Breast epithelium (tissue), 4 donors: ENCODE results near the gene TSSK3. TPM values are rescaled to one million over a fixed set of nuclear protein-coding genes. Genes with fewer than 3 reads are reported as not detected.

Source experiments
- DNase-seq, 2 donors: peaks; one replicate each; pipeline ENCODE4 v3.0.0-alpha.2; 2019; ENCODE audit warnings: low spot score in 2 of 2
- H3K27ac ChIP-seq, 2 donors: fragments of 200-600 bp; sonication (generic) in 1 of 2; one replicate each; pipeline ENCODE4 v1.5.1; 2016 to 2019; ENCODE audit warnings: mild to moderate bottlenecking in 1 of 2
- H3K27me3 ChIP-seq, 2 donors: fragments of 200-600 bp; sonication (generic) in 1 of 2; one replicate each; pipeline versions ENCODE4 v1.5.1 to v1.6.0; 2017 to 2019; ENCODE audit warnings: control low read depth in 1 of 2, mild to moderate bottlenecking in 1 of 2
- H3K36me3 ChIP-seq: fragments of 200-600 bp; one replicate; pipeline ENCODE4 v1.5.1; 2019
- H3K4me1 ChIP-seq, 2 donors: fragments of 200-600 bp; sonication (generic); one replicate each; pipeline ENCODE4 v1.5.1; 2016 to 2019; ENCODE audit warnings: control low read depth in 1 of 2
- H3K4me3 ChIP-seq, 3 donors: fragments of 200-600 bp; sonication (generic); 1 replicate in 2 of 3; 2 replicates in 1 of 3; pipeline ENCODE4 v1.5.1; 2016 to 2019; ENCODE audit warnings: mild to moderate bottlenecking in 3 of 3, moderate library complexity in 2 of 3
- H3K9me3 ChIP-seq, 2 donors: fragments of 200-600 bp; sonication (generic) in 1 of 2; one replicate each; pipeline ENCODE4 v1.5.1; 2016 to 2019; ENCODE audit warnings: control low read depth in 1 of 2
- CTCF ChIP-seq, 3 donors: fragments of 450-650 bp; IDR thresholded peaks; one replicate each; pipeline ENCODE4 v1.5.1; 2016 to 2017; ENCODE audit warnings: antibody characterized with exemption in 3 of 3, mild to moderate bottlenecking in 3 of 3, moderate library complexity in 3 of 3
- POLR2A ChIP-seq: fragments of 450-650 bp; IDR thresholded peaks from one replicate; pipeline ENCODE4 v1.6.1; 2016; ENCODE audit warnings: antibody characterized with exemption, mild to moderate bottlenecking, moderate library complexity
- POLR2AphosphoS5 ChIP-seq, 3 donors: sonication (generic); formaldehyde crosslinking; IDR thresholded peaks; one replicate each; pipeline ENCODE4 v1.6.1; 2017; ENCODE audit warnings: antibody characterized with exemption in 3 of 3
- intact Hi-C: fragments of 100-400 bp; cut with DNase I; formaldehyde crosslinking; loops from one replicate; pipeline ENCODE4 v1.15.1; 2023; ENCODE audit warnings: low total_unique reads
- total RNA-seq, 3 donors: library from RNA; depleted of rRNA; stranded (reverse); fragments of >200 nt; gene quantifications; one replicate each; pipeline ENCODE4 v1.1.0, GENCODE V29; 2016

Gene TSSK3
- total RNA-seq, 3 donors from 2014 or later: 1.4 to 3.9 (median 3.4) TPM

GRCh38 chr1:32413507-32414185 lies 51.3 kb downstream of the TSSK3 start:
- H3K27me3 ChIP-seq: no peaks in the 10 kb centered on the region
- no peaks in the 10 kb centered on the region for H3K36me3 ChIP-seq
- H3K4me3 ChIP-seq: no peak overlapping the region
- intact Hi-C loops: no loop called here
- no peak for DNase-seq
- no peaks in the 10 kb centered on the region for H3K4me1 ChIP-seq
- H3K27ac ChIP-seq: no peak overlapping the region
- TF ChIP-seq POLR2A (no peak), CTCF (IDR thresholded peaks at IDR 0.05) (peak; percentile 62 to 76 (median 68)), POLR2AphosphoS5 (IDR thresholded peaks at IDR 0.05) (no peak)
- peaks cover 5 to 20% of the 10 kb centered on the region in 2 donors for H3K9me3 ChIP-seq

Other genes starting within 250 kb of the TSSK3 start
- 10 to 100 TPM; 38.7 to 51.8 (median 45.8) TPM for gene TXLNA, start 182.9 kb upstream of the TSSK3 start, total RNA-seq
- gene CCDC28B, start 161.9 kb upstream of the TSSK3 start, total RNA-seq: 1 to 10 TPM; 1.4 to 5.2 (median 4.1) TPM
- gene IQCC, start 156.9 kb upstream of the TSSK3 start, total RNA-seq: 1 to 10 TPM; 1.8 to 3.5 (median 2.3) TPM
- under 1 TPM in 1 of 3 donors, not detected in 2; 0.33 TPM for gene DCDC2B, start 153.4 kb upstream of the TSSK3 start, total RNA-seq
- 10 to 100 TPM in 2 of 3 donors, 1 to 10 TPM in 1; 5.8 to 20.6 (median 13.4) TPM for gene TMEM234, start 140.2 kb upstream of the TSSK3 start, total RNA-seq
- 100 to 1,000 TPM; 177 to 222 (median 190) TPM for gene EIF3I, start 140.1 kb upstream of the TSSK3 start, total RNA-seq
- 1 to 10 TPM in 2 of 3 donors, under 1 TPM in 1; 0.64 to 6.9 (median 1.2) TPM for gene FAM167B, start 115.3 kb upstream of the TSSK3 start, total RNA-seq
- 1 to 10 TPM; 2.4 to 4.1 (median 2.9) TPM for gene LCK, start 111.3 kb upstream of the TSSK3 start, total RNA-seq
- 10 to 100 TPM; 31.8 to 87.5 (median 87.4) TPM for gene HDAC1, start 70.5 kb upstream of the TSSK3 start, total RNA-seq
- gene MARCKSL1, start 26.3 kb upstream of the TSSK3 start, total RNA-seq: 10 to 100 TPM; 33.4 to 82.8 (median 47.9) TPM
- gene FAM229A, start 54 bp upstream of the TSSK3 start, total RNA-seq: 10 to 100 TPM in 2 of 3 donors, 1 to 10 TPM in 1; 8.8 to 15.8 (median 10.2) TPM
- gene BSDC1, start 31.9 kb downstream of the TSSK3 start, total RNA-seq: 100 to 1,000 TPM in 1 of 3 donors, 10 to 100 TPM in 2; 86.9 to 123 (median 95.1) TPM
- gene ZBTB8B, start 102.5 kb downstream of the TSSK3 start, total RNA-seq: under 1 TPM; under 0.01 to 0.15 (median under 0.01) TPM
- gene ZBTB8A, start 176.9 kb downstream of the TSSK3 start, total RNA-seq: 1 to 10 TPM; 6.6 to 10.0 (median 9.6) TPM